ENCODE results near the gene COL11A2. TPM values are rescaled to one million over a fixed set of nuclear protein-coding genes. Genes with fewer than 3 reads are reported as not detected.

The COL11A2 gene
- total RNA-seq, 1 donor from 2014 or later: 0.47 TPM

DNA sequence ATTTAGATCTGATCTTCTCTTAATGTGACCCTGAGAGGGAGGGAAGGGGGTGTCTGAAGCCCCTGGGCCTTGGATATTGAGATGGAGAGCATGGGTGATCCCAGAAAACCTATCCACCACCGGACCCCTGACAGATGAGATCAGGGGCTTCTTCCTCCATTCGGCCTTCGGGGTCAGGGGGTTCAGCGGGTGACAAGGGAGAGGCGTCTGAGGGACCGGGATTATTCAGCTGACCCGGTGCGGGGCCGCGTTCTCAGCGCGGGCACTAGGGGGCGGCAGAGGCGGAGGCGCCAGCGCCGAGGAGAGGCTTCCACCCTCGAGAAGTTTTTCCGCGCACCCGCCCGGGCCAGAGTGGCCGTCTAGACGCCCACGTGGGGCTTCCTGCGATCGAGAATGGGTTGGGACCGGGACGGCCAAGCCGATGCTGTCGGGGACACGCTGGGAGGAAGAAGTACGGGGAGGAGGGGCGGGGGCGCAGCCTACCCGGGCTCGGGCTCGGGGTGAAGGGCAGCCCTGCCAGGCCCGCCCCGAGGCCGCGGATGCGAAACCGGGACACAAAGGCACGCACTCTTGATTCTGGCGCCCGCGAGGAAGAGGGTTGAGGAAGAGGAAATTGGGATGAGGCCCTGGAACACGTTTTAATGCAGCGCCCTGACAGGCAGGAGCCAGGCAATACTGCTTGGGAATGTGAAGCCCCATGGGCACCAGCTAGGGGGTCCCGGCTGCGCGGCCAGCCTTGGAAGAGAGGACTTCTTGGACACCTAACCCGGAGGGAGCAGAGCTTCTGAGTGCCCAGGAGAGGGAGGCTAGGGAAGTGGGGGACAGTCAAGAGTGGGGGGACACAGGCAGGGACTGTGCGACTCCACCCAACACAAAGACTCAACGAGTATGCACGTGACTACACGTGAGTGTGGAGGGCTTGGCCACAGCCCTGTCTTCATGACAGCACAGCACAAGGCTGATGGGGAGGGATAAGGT, 30.6 kb downstream of the COL11A2 start:
- CTCF ChIA-PET: interaction anchor here (0.6 to 2.7 kb wide), 12 partner anchors 11 to 184 kb away, joined by 3 to 21 read pairs (median 3); partner anchors contain the start of gene RING1
- DNase-seq (peak; percentile 84), ATAC-seq (ENCODE audit: low read depth) (peak; percentile 98)
- H3K9me3 Mint-ChIP-seq: no peaks in the 10 kb centered on the region
- peak overlapping the region; percentile 65 for H3K27ac Mint-ChIP-seq
- peaks cover 13% of the 10 kb centered on the region for H3K4me1 Mint-ChIP-seq
- POLR2A ChIA-PET: interaction anchor here (0.5 to 1.9 kb wide), 9 partner anchors 15 to 323 kb away, joined by 3 to 14 read pairs (median 4); partner anchors contain the start of genes HSD17B8, RING1, RXRB and SLC39A7
- intact Hi-C loops (cut with micrococcal nuclease): loop anchor here (1.0 to 5.0 kb wide), 4 partner anchors 36 to 136 kb away; partner anchors contain the start of gene RGL2
- TF ChIP-seq CTCF (IDR thresholded peaks at IDR 0.05): peak; percentile 47
- no peaks in the 10 kb centered on the region for H3K36me3 Mint-ChIP-seq (ENCODE audit: low read depth)
- peaks cover 1% of the 10 kb centered on the region for H3K27me3 Mint-ChIP-seq
- peak overlapping the region; percentile 92 for H3K4me3 Mint-ChIP-seq

DNA sequence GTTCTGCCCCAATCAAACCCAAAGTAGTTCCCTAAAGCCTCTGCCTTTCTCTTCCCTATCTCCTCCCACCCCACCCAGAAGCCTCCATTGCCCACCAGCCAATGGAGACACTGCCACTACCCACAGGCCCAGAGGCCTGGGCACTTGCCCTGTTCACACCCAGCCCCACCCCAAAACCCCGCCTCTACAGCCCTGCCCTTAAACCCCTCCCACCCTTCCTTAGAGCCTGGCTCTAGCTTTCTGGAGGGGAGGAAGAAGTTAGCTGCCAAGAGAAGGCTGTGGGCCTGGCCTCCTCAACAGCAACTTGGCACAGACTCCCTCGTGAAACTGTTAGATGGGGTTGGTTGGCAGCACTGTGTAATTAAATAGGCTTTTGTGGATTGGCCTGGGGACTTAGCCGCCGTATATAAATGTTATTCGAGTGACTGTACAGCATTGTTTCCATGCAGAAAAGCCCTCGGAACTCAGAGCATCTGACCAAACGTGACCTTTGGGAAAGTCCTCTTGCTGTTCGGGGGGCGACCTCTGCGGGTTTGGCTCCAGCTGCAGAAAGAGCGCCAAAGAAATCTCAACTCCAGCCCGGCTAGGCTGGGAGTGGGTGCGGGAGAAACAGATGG, 31.4 kb downstream of the COL11A2 start:
- CTCF ChIA-PET: interaction anchor here (0.6 to 2.7 kb wide), 9 partner anchors 10 to 185 kb away, joined by 3 to 21 read pairs (median 4); partner anchors contain the start of gene RING1
- Mint-ChIP-seq H3K4me1 (peaks cover 13% of the 10 kb centered on the region), H3K27me3 (peaks cover 3% of the 10 kb centered on the region), H3K27ac (peak overlapping the region; percentile 65), H3K9me3 (no peaks in the 10 kb centered on the region), H3K36me3 (ENCODE audit: low read depth) (no peaks in the 10 kb centered on the region), H3K4me3 (peak overlapping the region; percentile 92)
- DNase-seq: no peak
- POLR2A ChIA-PET: interaction anchor here (0.6 to 1.9 kb wide), 5 partner anchors 14 to 189 kb away, joined by 3 to 14 read pairs (median 4); no protein-coding TSS in a partner anchor
- no peak for TF ChIP-seq CTCF (IDR thresholded peaks at IDR 0.05)
- intact Hi-C loops (cut with micrococcal nuclease): loop anchor here (1.0 to 5.0 kb wide), 4 partner anchors 36 to 136 kb away; partner anchors contain the start of gene RGL2
- no peak for ATAC-seq (ENCODE audit: low read depth)

GRCh38 chr6:33160096-33160495, 32.2 kb downstream of the COL11A2 start:
- H3K36me3 Mint-ChIP-seq (ENCODE audit: low read depth): no peaks in the 10 kb centered on the region
- intact Hi-C loops (cut with micrococcal nuclease): loop anchor here (5.0 kb wide), 2 partner anchors 43 to 137 kb away; partner anchors contain the start of gene RGL2
- ChIA-PET POLR2A (interaction anchor here (0.6 to 1.9 kb wide), 2 partner anchors 40 to 89 kb away, joined by 9 to 14 read pairs; no protein-coding TSS in a partner anchor), CTCF (interaction anchor here (1.0 to 2.7 kb wide), 5 partner anchors 10 to 160 kb away, joined by 3 to 21 read pairs (median 8); no protein-coding TSS in a partner anchor)
- DNase-seq: no peak
- H3K4me1 Mint-ChIP-seq: peaks cover 13% of the 10 kb centered on the region
- H3K9me3 Mint-ChIP-seq: no peaks in the 10 kb centered on the region
- ATAC-seq (ENCODE audit: low read depth): no peak
- H3K4me3 Mint-ChIP-seq: no peak overlapping the region
- H3K27ac Mint-ChIP-seq: no peak overlapping the region
- peaks cover 3% of the 10 kb centered on the region for H3K27me3 Mint-ChIP-seq
- no peak for TF ChIP-seq CTCF (IDR thresholded peaks at IDR 0.05)

DNA sequence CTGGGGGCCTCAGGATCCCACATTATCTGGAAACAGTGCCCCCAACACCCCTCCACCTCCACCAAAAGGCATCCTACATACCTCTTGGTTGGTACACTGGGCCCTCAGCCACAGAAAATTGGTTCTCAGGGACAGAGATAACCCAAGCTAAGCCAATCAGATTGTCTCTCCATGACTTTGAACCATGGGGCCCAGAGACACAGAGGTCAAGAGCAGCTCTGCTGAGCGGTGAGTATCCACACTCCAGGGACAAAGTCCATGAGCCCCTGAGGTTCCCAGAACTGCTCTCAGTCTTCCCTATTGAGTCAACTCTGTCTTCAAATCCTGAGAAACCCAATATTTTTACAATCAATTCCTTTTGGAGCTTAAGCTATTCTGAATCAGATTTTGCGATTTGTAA, 35.3 kb downstream of the COL11A2 start:
- no peak for TF ChIP-seq CTCF (IDR thresholded peaks at IDR 0.05)
- intact Hi-C loops (cut with micrococcal nuclease): no loop called here
- peaks cover 6% of the 10 kb centered on the region for H3K27me3 Mint-ChIP-seq
- DNase-seq (no peak), ATAC-seq (ENCODE audit: low read depth) (no peak)
- H3K36me3 Mint-ChIP-seq (ENCODE audit: low read depth): no peaks in the 10 kb centered on the region
- H3K9me3 Mint-ChIP-seq: no peaks in the 10 kb centered on the region
- H3K27ac Mint-ChIP-seq: no peak overlapping the region
- no peak overlapping the region for H3K4me3 Mint-ChIP-seq
- ChIA-PET CTCF (interaction anchor here (0.9 to 1.4 kb wide), 4 partner anchors 15 to 144 kb away, joined by 3 to 9 read pairs (median 4); no protein-coding TSS in a partner anchor), POLR2A (no interaction called here)
- H3K4me1 Mint-ChIP-seq: peaks cover 11% of the 10 kb centered on the region
